ENCODE results near the gene SND1.

GRCh38 chr7:127764681-127765080 lies 112.7 kb downstream of the SND1 start:
- no peak for TF ChIP-seq POLR2A (IDR thresholded peaks at IDR 0.05)
- no peak for TF ChIP-seq CTCF (IDR thresholded peaks at IDR 0.05)
